ENCODE data around the gene ELP2. TPM values are rescaled to one million over a fixed set of nuclear protein-coding genes. Genes with fewer than 3 reads are reported as not detected.

Gene ELP2
- total RNA-seq, 1 experiment from 2014 or later = 96.5 TPM

DNA sequence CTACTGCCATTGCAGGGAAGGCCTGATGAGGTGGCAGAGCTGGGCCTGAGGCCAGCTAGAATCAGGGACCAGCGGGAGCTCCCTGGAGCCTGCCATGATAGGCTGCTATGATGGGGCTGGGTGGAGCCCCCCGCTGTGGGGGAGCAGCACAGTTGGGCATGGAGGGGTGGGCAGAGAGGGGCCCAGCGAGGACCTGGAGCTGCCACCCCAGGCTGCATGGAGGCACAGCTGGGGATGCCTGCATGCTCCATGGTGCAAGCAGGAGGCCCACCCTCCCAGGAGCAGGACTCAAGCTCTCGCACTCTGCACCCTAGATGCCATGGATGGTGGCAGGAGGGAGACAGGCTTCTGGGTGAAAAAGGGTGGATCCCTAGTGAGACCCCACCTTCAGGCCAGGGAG is 44.5 kb upstream of the ELP2 start:
- no peak overlapping the region for H3K27ac ChIP-seq (ENCODE audit: low read depth, low read length, poor library complexity, severe bottlenecking)
- H3K9me3 ChIP-seq (ENCODE audit: low read depth, low read length, poor library complexity, severe bottlenecking) = no peaks in the 10 kb centered on the region
- H3K4me1 ChIP-seq (ENCODE audit: insufficient read depth, low read length, poor library complexity, severe bottlenecking) = no peaks in the 10 kb centered on the region
- H3K36me3 ChIP-seq (ENCODE audit: insufficient read depth, low read length, poor library complexity, severe bottlenecking) = no peaks in the 10 kb centered on the region
- no peak overlapping the region for H3K4me3 ChIP-seq (ENCODE audit: low read depth, low read length, poor library complexity, severe bottlenecking)
- TF ChIP-seq, protein P1, sequence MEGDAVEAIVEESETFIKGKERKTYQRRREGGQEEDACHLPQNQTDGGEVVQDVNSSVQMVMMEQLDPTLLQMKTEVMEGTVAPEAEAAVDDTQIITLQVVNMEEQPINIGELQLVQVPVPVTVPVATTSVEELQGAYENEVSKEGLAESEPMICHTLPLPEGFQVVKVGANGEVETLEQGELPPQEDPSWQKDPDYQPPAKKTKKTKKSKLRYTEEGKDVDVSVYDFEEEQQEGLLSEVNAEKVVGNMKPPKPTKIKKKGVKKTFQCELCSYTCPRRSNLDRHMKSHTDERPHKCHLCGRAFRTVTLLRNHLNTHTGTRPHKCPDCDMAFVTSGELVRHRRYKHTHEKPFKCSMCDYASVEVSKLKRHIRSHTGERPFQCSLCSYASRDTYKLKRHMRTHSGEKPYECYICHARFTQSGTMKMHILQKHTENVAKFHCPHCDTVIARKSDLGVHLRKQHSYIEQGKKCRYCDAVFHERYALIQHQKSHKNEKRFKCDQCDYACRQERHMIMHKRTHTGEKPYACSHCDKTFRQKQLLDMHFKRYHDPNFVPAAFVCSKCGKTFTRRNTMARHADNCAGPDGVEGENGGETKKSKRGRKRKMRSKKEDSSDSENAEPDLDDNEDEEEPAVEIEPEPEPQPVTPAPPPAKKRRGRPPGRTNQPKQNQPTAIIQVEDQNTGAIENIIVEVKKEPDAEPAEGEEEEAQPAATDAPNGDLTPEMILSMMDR (conservative IDR thresholded peaks at IDR 0.05; ENCODE audit: low read depth, low read length) = no peak
- TF ChIP-seq EZH2 (IDR thresholded peaks at IDR 0.05; ENCODE audit: borderline replicate concordance, low read depth, low read length, poor library complexity, severe bottlenecking) = no peak
- CTCF ChIA-PET = no interaction called here
- no TSS peak for BruUV-seq (replicated peaks)
- no peak for DNase-seq (ENCODE audit: low spot score)
- H3K27me3 ChIP-seq (replicated peaks; ENCODE audit: insufficient read depth, low read depth, low read length, poor library complexity) = no peaks in the 10 kb centered on the region
- intact Hi-C loops (cut with micrococcal nuclease; ENCODE audit: unreplicated experiment) = no loop called here
- POLR2A ChIA-PET (ENCODE audit: low non-redundant PET) = no interaction called here

DNA sequence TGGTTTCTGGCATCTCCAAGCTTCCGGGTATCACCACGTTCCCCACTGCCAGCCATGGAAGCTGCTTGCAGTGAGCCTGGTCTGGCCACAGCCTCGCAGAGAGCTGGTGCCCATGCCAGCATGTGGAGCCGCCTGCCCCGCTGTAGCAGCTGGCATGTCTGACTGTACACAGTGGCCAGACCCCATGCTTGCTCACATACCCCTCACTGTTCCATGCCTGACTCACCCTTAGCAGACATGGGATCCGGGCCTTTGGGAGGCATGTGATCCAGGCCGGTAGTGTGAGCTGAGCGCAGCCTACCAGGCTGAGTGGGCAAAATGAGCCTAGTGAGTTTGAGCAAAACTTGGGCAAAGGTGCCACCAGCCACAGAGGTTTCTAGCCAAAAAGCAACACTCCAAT is 43.5 kb upstream of the ELP2 start:
- TF ChIP-seq, protein P1 (conservative IDR thresholded peaks at IDR 0.05; ENCODE audit: low read depth, low read length) = no peak
- no peaks in the 10 kb centered on the region for H3K9me3 ChIP-seq (ENCODE audit: low read depth, low read length, poor library complexity, severe bottlenecking)
- no peaks in the 10 kb centered on the region for H3K36me3 ChIP-seq (ENCODE audit: insufficient read depth, low read length, poor library complexity, severe bottlenecking)
- ChIA-PET POLR2A (ENCODE audit: low non-redundant PET) (no interaction called here), CTCF (no interaction called here)
- H3K27ac ChIP-seq (ENCODE audit: low read depth, low read length, poor library complexity, severe bottlenecking) = no peak overlapping the region
- intact Hi-C loops (cut with micrococcal nuclease; ENCODE audit: unreplicated experiment) = no loop called here
- H3K4me3 ChIP-seq (ENCODE audit: low read depth, low read length, poor library complexity, severe bottlenecking) = no peak overlapping the region
- BruUV-seq (replicated peaks) = no TSS peak
- no peaks in the 10 kb centered on the region for H3K4me1 ChIP-seq (ENCODE audit: insufficient read depth, low read length, poor library complexity, severe bottlenecking)
- no peak for DNase-seq (ENCODE audit: low spot score)
- H3K27me3 ChIP-seq (replicated peaks; ENCODE audit: insufficient read depth, low read depth, low read length, poor library complexity) = no peaks in the 10 kb centered on the region

DNA sequence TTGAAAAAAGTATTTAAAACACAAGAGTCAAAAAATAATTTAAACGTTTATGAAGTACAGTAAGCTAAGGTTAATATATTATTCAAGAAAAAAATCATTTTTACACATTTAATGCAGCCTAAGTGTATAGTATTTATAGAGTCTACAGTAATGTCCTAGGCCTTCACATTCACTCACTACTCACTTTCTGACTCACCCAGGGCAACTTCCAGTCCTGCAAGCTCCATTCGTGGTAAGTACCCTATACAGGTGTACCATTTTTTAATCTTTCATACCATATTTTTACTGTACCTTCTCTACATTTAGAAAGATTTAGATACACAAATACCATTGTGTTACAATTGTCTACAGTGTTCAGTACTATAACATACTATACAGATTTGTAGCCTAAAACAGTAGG is 41.4 kb upstream of the ELP2 start:
- intact Hi-C loops (cut with micrococcal nuclease; ENCODE audit: unreplicated experiment) = no loop called here
- Histone ChIP-seq H3K4me1 (ENCODE audit: insufficient read depth, low read length, poor library complexity, severe bottlenecking) (no peaks in the 10 kb centered on the region), H3K4me3 (ENCODE audit: low read depth, low read length, poor library complexity, severe bottlenecking) (no peak overlapping the region), H3K36me3 (ENCODE audit: insufficient read depth, low read length, poor library complexity, severe bottlenecking) (no peaks in the 10 kb centered on the region), H3K27me3 (replicated peaks; ENCODE audit: insufficient read depth, low read depth, low read length, poor library complexity) (no peaks in the 10 kb centered on the region), H3K9me3 (ENCODE audit: low read depth, low read length, poor library complexity, severe bottlenecking) (no peaks in the 10 kb centered on the region), H3K27ac (ENCODE audit: low read depth, low read length, poor library complexity, severe bottlenecking) (no peak overlapping the region)
- BruUV-seq (replicated peaks) = no TSS peak
- DNase-seq (ENCODE audit: low spot score) = no peak
- no peak for TF ChIP-seq EZH2 (IDR thresholded peaks at IDR 0.05; ENCODE audit: borderline replicate concordance, low read depth, low read length, poor library complexity, severe bottlenecking)
- TF ChIP-seq, protein P1 (conservative IDR thresholded peaks at IDR 0.05; ENCODE audit: low read depth, low read length) = no peak
- CTCF ChIA-PET = interaction anchor here (0.6 kb wide), 1 partner anchor 69 kb away, joined by 8 read pairs; no protein-coding TSS in a partner anchor
- POLR2A ChIA-PET (ENCODE audit: low non-redundant PET) = interaction anchor here (0.7 kb wide), 1 partner anchor 29 kb away, joined by 4 read pairs; no protein-coding TSS in a partner anchor

All from A673 (cell line).